GM21360 (cell line): ENCODE results near the gene RBMX.
"Not testable (repeated sequence)": the region's sequence is repeated elsewhere in the genome, so short reads cannot be mapped to it uniquely, and the experiment has no call there.

Experiments
- ATAC-seq: cut with Tn5 transposase; IDR thresholded peaks from one replicate; pipeline ENCODE4 v1.9.1; 2021; ENCODE audit warnings: mild to moderate bottlenecking, moderate library complexity; ENCODE audit not compliant: unreplicated experiment

The RBMX gene

GRCh38 chrX:136879001-136879687, 1.4 kb downstream of the RBMX start:
- no peak for ATAC-seq

- ATAC-seq, result no peak
Observed at GRCh38 chrX:136878423-136878822, 2.1 kb downstream of the RBMX start.

- ATAC-seq, result not testable (repeated sequence)
Observed at GRCh38 chrX:136874114-136874513, 6.4 kb downstream of the RBMX start.

- not testable (repeated sequence) for ATAC-seq
Observed at GRCh38 chrX:136873210-136873609, 7.3 kb downstream of the RBMX start.

GRCh38 chrX:136872091-136872700, 8.3 kb downstream of the RBMX start:
- no peak for ATAC-seq

- ATAC-seq, result no peak
Observed at GRCh38 chrX:136870064-136870463, 10.5 kb downstream of the RBMX start.

GRCh38 chrX:136868283-136869055, 12.1 kb downstream of the RBMX start:
- no peak for ATAC-seq

GRCh38 chrX:136867518-136867917, 13.0 kb downstream of the RBMX start:
- ATAC-seq, result no peak

- ATAC-seq, result no peak
Observed at GRCh38 chrX:136867096-136867491, 13.4 kb downstream of the RBMX start.

GRCh38 chrX:136866337-136867095, 14.0 kb downstream of the RBMX start:
- ATAC-seq, result no peak

GRCh38 chrX:136865270-136866158, 15.0 kb downstream of the RBMX start:
- ATAC-seq, result no peak

- ATAC-seq, result no peak
Observed at GRCh38 chrX:136863826-136864225, 16.7 kb downstream of the RBMX start.

- no peak for ATAC-seq
Observed at GRCh38 chrX:136862546-136862945, 18.0 kb downstream of the RBMX start.

GRCh38 chrX:136861877-136862276, 18.6 kb downstream of the RBMX start:
- ATAC-seq, result no peak

GRCh38 chrX:136858007-136858756, 22.3 kb downstream of the RBMX start:
- ATAC-seq, result no peak

- ATAC-seq, result peak; percentile 85
Observed at GRCh38 chrX:136856551-136856950, 24.0 kb downstream of the RBMX start.

- no peak for ATAC-seq
Observed at GRCh38 chrX:136856050-136856449, 24.5 kb downstream of the RBMX start.

- no peak for ATAC-seq
Observed at GRCh38 chrX:136851526-136851925, 29.0 kb downstream of the RBMX start.

GRCh38 chrX:136850441-136851175, 29.9 kb downstream of the RBMX start:
- ATAC-seq, result no peak
